ENCODE measurements around the gene GCNA. TPM values are rescaled to one million over a fixed set of nuclear protein-coding genes. Genes with fewer than 3 reads are reported as not detected.
A peak's percentile ranks its signal among the peaks of the same experiment; 100 is the strongest.
"Not testable (repeated sequence)": the region's sequence is repeated elsewhere in the genome, so short reads cannot be mapped to it uniquely, and the experiment has no call there.

Gene GCNA
- total RNA-seq, 4 donors from 2014 or later, result 0.89 to 2.6 (median 1.6) TPM

- Histone ChIP-seq H3K4me3 (no peak overlapping the region), H3K27ac (no peak overlapping the region), H3K4me1 (no peaks in the 10 kb centered on the region)
Measured at GRCh38 chrX:71577682-71578081, 555 bp upstream of the GCNA start.

GRCh38 chrX:71579136-71579989 lies 1.1 kb downstream of the GCNA start:
- no peak overlapping the region for H3K4me3 ChIP-seq
- peaks cover 0 to 23% of the 10 kb centered on the region in 2 donors for H3K36me3 ChIP-seq
- no peak overlapping the region for H3K27ac ChIP-seq
- ATAC-seq, result no peak
- H3K9me3 ChIP-seq, result no peaks in the 10 kb centered on the region
- no peaks in the 10 kb centered on the region for H3K27me3 ChIP-seq
- no peak for TF ChIP-seq CTCF (IDR thresholded peaks at IDR 0.05)
- no peak for TF ChIP-seq POLR2AphosphoS5 (IDR thresholded peaks at IDR 0.05)
- no peak for TF ChIP-seq POLR2A (IDR thresholded peaks at IDR 0.05)
- no peak for TF ChIP-seq EP300 (IDR thresholded peaks at IDR 0.05)
- 80 to 100% methylated on average over 1 to 5 of the region's 26 CpGs for WGBS, 2 donors (ENCODE audit: low coverage in 1 of 2)
- H3K4me1 ChIP-seq, result no peaks in the 10 kb centered on the region

More at GRCh38 chrX:71577682-71578081, 555 bp upstream of the GCNA start:
- no peaks in the 10 kb centered on the region for H3K27me3 ChIP-seq
- H3K9me3 ChIP-seq, result no peaks in the 10 kb centered on the region
- H3K36me3 ChIP-seq, result peaks cover 0 to 40% of the 10 kb centered on the region in 2 donors
- no peak for ATAC-seq
- WGBS, 2 donors (ENCODE audit: low coverage in 1 of 2), result 78 to 98% methylated on average over 3 to 5 of the region's 24 CpGs
- no peak for TF ChIP-seq POLR2AphosphoS5 (IDR thresholded peaks at IDR 0.05)
- TF ChIP-seq POLR2A (IDR thresholded peaks at IDR 0.05), result no peak
- no peak for TF ChIP-seq EP300 (IDR thresholded peaks at IDR 0.05)
- no peak for TF ChIP-seq CTCF (IDR thresholded peaks at IDR 0.05)

- Histone ChIP-seq H3K4me3 (no peak overlapping the region), H3K4me1 (no peaks in the 10 kb centered on the region), H3K36me3 (peaks cover 0 to 17% of the 10 kb centered on the region in 2 donors), H3K27me3 (no peaks in the 10 kb centered on the region), H3K9me3 (no peaks in the 10 kb centered on the region), H3K27ac (no peak overlapping the region)
- ATAC-seq, result peak; percentile 31
- no peak for TF ChIP-seq POLR2A (IDR thresholded peaks at IDR 0.05)
- no peak for TF ChIP-seq EP300 (IDR thresholded peaks at IDR 0.05)
- no peak for TF ChIP-seq POLR2AphosphoS5 (IDR thresholded peaks at IDR 0.05)
- TF ChIP-seq CTCF (IDR thresholded peaks at IDR 0.05), result no peak
- 70 to 100% methylated on average over 2 to 4 of the region's 7 CpGs for WGBS, 2 donors (ENCODE audit: low coverage in 1 of 2)
Measured at GRCh38 chrX:71579990-71580380, 1.7 kb downstream of the GCNA start.

GRCh38 chrX:71581210-71581609 lies 3.0 kb downstream of the GCNA start:
- Histone ChIP-seq H3K9me3 (no peaks in the 10 kb centered on the region), H3K27ac (no peak overlapping the region), H3K4me3 (no peak overlapping the region), H3K4me1 (no peaks in the 10 kb centered on the region), H3K36me3 (peaks cover 0 to 5% of the 10 kb centered on the region in 2 donors), H3K27me3 (no peaks in the 10 kb centered on the region)
- ATAC-seq, result no peak
- WGBS, 2 donors (ENCODE audit: low coverage in 1 of 2), result 72 to 100% methylated on average over 1 to 3 of the region's 5 CpGs
- TF ChIP-seq POLR2A (IDR thresholded peaks at IDR 0.05), result no peak
- no peak for TF ChIP-seq EP300 (IDR thresholded peaks at IDR 0.05)
- TF ChIP-seq CTCF (IDR thresholded peaks at IDR 0.05), result no peak
- TF ChIP-seq POLR2AphosphoS5 (IDR thresholded peaks at IDR 0.05), result no peak

- H3K27ac ChIP-seq, result no peak overlapping the region
- H3K4me3 ChIP-seq, result no peak overlapping the region
- no peaks in the 10 kb centered on the region for H3K36me3 ChIP-seq
- no peak for TF ChIP-seq POLR2AphosphoS5 (IDR thresholded peaks at IDR 0.05)
- TF ChIP-seq POLR2A (IDR thresholded peaks at IDR 0.05), result no peak
- no peak for TF ChIP-seq CTCF (IDR thresholded peaks at IDR 0.05)
- TF ChIP-seq EP300 (IDR thresholded peaks at IDR 0.05), result no peak
- ATAC-seq, result no peak
- no peaks in the 10 kb centered on the region for H3K4me1 ChIP-seq
- H3K27me3 ChIP-seq, result no peaks in the 10 kb centered on the region
- 94% methylated on average over 2 of the region's 2 CpGs; no CpG with 5 or more reads in 1 of the 2 donors for WGBS, 2 donors (ENCODE audit: low coverage in 1 of 2)
- no peaks in the 10 kb centered on the region for H3K9me3 ChIP-seq
Measured at GRCh38 chrX:71586929-71587328, 8.7 kb downstream of the GCNA start.

GRCh38 chrX:71593210-71593609 lies 15.0 kb downstream of the GCNA start:
- ATAC-seq, result not testable (repeated sequence)

More at GRCh38 chrX:71593210-71593609, 15.0 kb downstream of the GCNA start:
- not testable (repeated sequence) for H3K4me1 ChIP-seq, H3K27me3 ChIP-seq, H3K4me3 ChIP-seq, H3K27ac ChIP-seq, H3K9me3 ChIP-seq
- WGBS, 2 donors (ENCODE audit: low coverage in 1 of 2), result no CpG with 5 or more reads among the region's 8 CpGs
- H3K36me3 ChIP-seq, result peaks cover 0 to 17% of the 10 kb centered on the region in 2 donors

Data from gastroesophageal sphincter (tissue), 4 donors.